Stomach (tissue), 9 donors: ENCODE data around the gene SELENBP1. TPM values are rescaled to one million over a fixed set of nuclear protein-coding genes. Genes with fewer than 3 reads are reported as not detected.

Experiments used
- DNase-seq, 2 donors: peaks; one replicate each; pipeline versions ENCODE4 v3.0.0 to v3.0.0-alpha.2; 2013 to 2019
- H3K27ac ChIP-seq, 5 donors: fragments of 200-600 bp in 4 of 5; sonication (generic) in 4 of 5; one replicate each; pipeline ENCODE4 v1.5.1; 2013 to 2019; ENCODE audit warnings: mild to moderate bottlenecking in 1 of 5, moderate library complexity in 1 of 5
- H3K27me3 ChIP-seq, 3 donors: fragments of 200-600 bp; sonication (generic); one replicate each; pipeline ENCODE4 v1.5.1; 2017 to 2019; ENCODE audit warnings: mixed run types in 1 of 3
- H3K36me3 ChIP-seq, 4 donors: fragments of 200-600 bp; sonication (generic); 1 replicate in 3 of 4; 2 replicates in 1 of 4; pipeline ENCODE4 v1.5.1; 2016 to 2019
- H3K4me1 ChIP-seq, 4 donors: fragments of 200-600 bp; sonication (generic); one replicate each; pipeline ENCODE4 v1.5.1; 2016 to 2019
- H3K4me3 ChIP-seq, 4 donors: fragments of 200-600 bp; sonication (generic) in 3 of 4; one replicate each; pipeline ENCODE4 v1.5.1; 2016 to 2019; ENCODE audit warnings: mild to moderate bottlenecking in 1 of 4
- H3K9me3 ChIP-seq, 4 donors: fragments of 200-600 bp; sonication (generic); one replicate each; pipeline ENCODE4 v1.5.1; 2016 to 2019
- CTCF ChIP-seq, 7 experiments: fragments of 450-650 bp in 4 of 7; fragments of 200-600 bp in 3 of 7; sonication (generic) in 3 of 7; IDR thresholded peaks; one replicate each; pipeline ENCODE4 v1.5.1; 2016 to 2019; ENCODE audit warnings: antibody characterized with exemption in 7 of 7, control low read depth in 2 of 7, mild to moderate bottlenecking in 1 of 7
- EP300 ChIP-seq: sonication (generic); formaldehyde crosslinking; IDR thresholded peaks from one replicate; pipeline ENCODE4 v1.6.1; 2017; ENCODE audit warnings: antibody characterized with exemption
- POLR2A ChIP-seq, 4 donors: fragments of 450-650 bp; IDR thresholded peaks; one replicate each; pipeline ENCODE4 v1.6.1; 2016; ENCODE audit warnings: antibody characterized with exemption in 4 of 4, control low read depth in 2 of 4, mild to moderate bottlenecking in 1 of 4, moderate library complexity in 1 of 4
- POLR2AphosphoS5 ChIP-seq, 3 donors: sonication (generic); formaldehyde crosslinking; IDR thresholded peaks; one replicate each; pipeline ENCODE4 v1.6.1; 2016; ENCODE audit warnings: antibody characterized with exemption in 3 of 3
- WGBS, 5 donors: extraction: QIAGEN DNeasy Blood & Tissue Kit in 3 of 5; methylation state at CpG; one replicate each; pipeline versions ENCODE4 v1.1.5 to v1.1.7; 2013 to 2018; 5-methylcytosine and 5-hydroxymethylcytosine counted together
- intact Hi-C: fragments of 100-400 bp; cut with DNase I; formaldehyde crosslinking; loops from one replicate; pipeline ENCODE4 v1.15.1; 2023; ENCODE audit warnings: low total_unique reads
- polyA plus RNA-seq, 3 donors: library from polyadenylated mRNA; stranded (reverse); fragments of 200-250 nt; gene quantifications; one replicate each; pipeline ENCODE4 v1.2.3, GENCODE V29; 2013
- total RNA-seq, 5 donors: library from RNA; depleted of rRNA; stranded (reverse); fragments of >200 nt; gene quantifications; one replicate each; pipeline versions ENCODE4 v1.1.0 to v1.2.3, GENCODE V29; 2014 to 2016
- donor health status: healthy with polysubstance abuse.
- donor health status: Bipolar disorder and iron deficiency.
- donor health status: healthy.

The SELENBP1 gene
- total and polyA plus RNA-seq, 8 donors: 68.8 to 661 (median 175) TPM

- Histone ChIP-seq H3K4me1 (peaks cover 12 to 29% (median 20%) of the 10 kb centered on the region in 4 donors), H3K27me3 (no peaks in the 10 kb centered on the region), H3K27ac (peak overlapping the region in 4 of 5 donors; percentile 92 to 95 (median 94)), H3K4me3 (peak overlapping the region; percentile 59 to 67 (median 66)), H3K9me3 (peaks cover 0 to 4% (median 2%) of the 10 kb centered on the region in 4 donors), H3K36me3 (peaks cover 22 to 37% (median 36%) of the 10 kb centered on the region in 4 donors)
- WGBS, 5 donors: 36 to 59% (median 49%) methylated on average over 5 to 7 of the region's 7 CpGs
- TF ChIP-seq CTCF (IDR thresholded peaks at IDR 0.05): no peak
- TF ChIP-seq POLR2A (IDR thresholded peaks at IDR 0.05): no peak
- no peak for TF ChIP-seq POLR2AphosphoS5 (IDR thresholded peaks at IDR 0.05)
- TF ChIP-seq EP300: no peak
- peak in 1 of 2 donors; percentile 36 for DNase-seq
- intact Hi-C loops: no loop called here
Measured at GRCh38 chr1:151346082-151346768, 26.3 kb downstream of the SELENBP1 start.

- Histone ChIP-seq H3K4me3 (no peak overlapping the region), H3K27ac (no peak overlapping the region), H3K4me1 (peaks cover 12 to 38% (median 26%) of the 10 kb centered on the region in 4 donors), H3K27me3 (no peaks in the 10 kb centered on the region), H3K9me3 (no peaks in the 10 kb centered on the region), H3K36me3 (peaks cover 22 to 37% (median 36%) of the 10 kb centered on the region in 4 donors)
- TF ChIP-seq POLR2A (IDR thresholded peaks at IDR 0.05) (no peak), EP300 (no peak), POLR2AphosphoS5 (IDR thresholded peaks at IDR 0.05) (no peak), CTCF (IDR thresholded peaks at IDR 0.05) (no peak)
- intact Hi-C loops: loop anchor here (5.0 kb wide), 1 partner anchor 42 kb away; no protein-coding TSS in a partner anchor
- WGBS, 5 donors: 81 to 92% (median 89%) methylated on average over 6 of the region's 6 CpGs
- no peak for DNase-seq
Measured at GRCh38 chr1:151344291-151344690, 28.2 kb downstream of the SELENBP1 start.

- TF ChIP-seq CTCF (IDR thresholded peaks at IDR 0.05) (no peak), EP300 (no peak), POLR2AphosphoS5 (IDR thresholded peaks at IDR 0.05) (no peak), POLR2A (IDR thresholded peaks at IDR 0.05) (no peak)
- Histone ChIP-seq H3K27ac (no peak overlapping the region), H3K9me3 (no peaks in the 10 kb centered on the region), H3K4me1 (peaks cover 12 to 38% (median 26%) of the 10 kb centered on the region in 4 donors), H3K36me3 (peaks cover 22 to 37% (median 36%) of the 10 kb centered on the region in 4 donors), H3K27me3 (no peaks in the 10 kb centered on the region), H3K4me3 (no peak overlapping the region)
- DNase-seq: no peak
- WGBS, 5 donors: 69 to 83% (median 77%) methylated on average over 6 to 9 of the region's 9 CpGs
- intact Hi-C loops: loop anchor here (5.0 kb wide), 1 partner anchor 41 kb away; no protein-coding TSS in a partner anchor
Measured at GRCh38 chr1:151343587-151343986, 28.9 kb downstream of the SELENBP1 start.

- Histone ChIP-seq H3K9me3 (no peaks in the 10 kb centered on the region), H3K36me3 (peaks cover 22 to 37% (median 36%) of the 10 kb centered on the region in 4 donors), H3K4me3 (no peak overlapping the region), H3K4me1 (peaks cover 8 to 34% (median 23%) of the 10 kb centered on the region in 4 donors), H3K27me3 (no peaks in the 10 kb centered on the region), H3K27ac (no peak overlapping the region)
- DNase-seq: no peak
- no peak for TF ChIP-seq CTCF (IDR thresholded peaks at IDR 0.05)
- TF ChIP-seq POLR2AphosphoS5 (IDR thresholded peaks at IDR 0.05): no peak
- no peak for TF ChIP-seq EP300
- WGBS, 5 donors: 86 to 94% (median 92%) methylated on average over 5 to 6 of the region's 6 CpGs
- intact Hi-C loops: loop anchor here (5.0 kb wide), 1 partner anchor 40 kb away; no protein-coding TSS in a partner anchor
Measured at GRCh38 chr1:151342569-151342968, 29.9 kb downstream of the SELENBP1 start.
